NCI-H1048 (cell line): ENCODE measurements around the gene DNAAF1.
"Not testable (repeated sequence)": the region's sequence is repeated elsewhere in the genome, so short reads cannot be mapped to it uniquely, and the experiment has no call there.

Experiments
- DNase-seq: peaks from one replicate; lab custom pipeline; 2025; lab: John Stamatoyannopoulos, UW

Gene DNAAF1

GRCh38 chr16:84144859-84145639 is at the start of gene DNAAF1, which contains the start of gene HSDL1:
TSS of gene DNAAF1 (plus strand) at chr16:84145308. CDS start at chr16:84145441, 133 bp downstream.
TSS of gene HSDL1 (minus strand) at chr16:84145177. CDS start at chr16:84131321, 13,856 bp downstream.
- DNase-seq: peak; percentile 32

GRCh38 chr16:84095466-84095865 is 49.6 kb upstream of the DNAAF1 start:
- DNase-seq: no peak

GRCh38 chr16:84096447-84097005 is 48.6 kb upstream of the DNAAF1 start:
- no peak for DNase-seq

GRCh38 chr16:84098939-84099338 is 46.2 kb upstream of the DNAAF1 start:
- DNase-seq: no peak

GRCh38 chr16:84103678-84104077 is 41.4 kb upstream of the DNAAF1 start:
- DNase-seq: no peak

- no peak for DNase-seq
Measured at GRCh38 chr16:84104231-84104630, 40.9 kb upstream of the DNAAF1 start.

GRCh38 chr16:84105301-84105815 is 39.8 kb upstream of the DNAAF1 start:
- DNase-seq: no peak

- DNase-seq: no peak
Measured at GRCh38 chr16:84105948-84106740, 39.0 kb upstream of the DNAAF1 start.

GRCh38 chr16:84107921-84108320 is 37.2 kb upstream of the DNAAF1 start:
- no peak for DNase-seq

GRCh38 chr16:84109598-84110335 is 35.3 kb upstream of the DNAAF1 start:
- DNase-seq: no peak

- DNase-seq: no peak
Measured at GRCh38 chr16:84110527-84110926, 34.6 kb upstream of the DNAAF1 start.

- DNase-seq: no peak
Measured at GRCh38 chr16:84111525-84111924, 33.6 kb upstream of the DNAAF1 start.

GRCh38 chr16:84111949-84112348 is 33.2 kb upstream of the DNAAF1 start:
- not testable (repeated sequence) for DNase-seq

GRCh38 chr16:84115919-84116719 is 29.0 kb upstream of the DNAAF1 start:
- DNase-seq: no peak

GRCh38 chr16:84116720-84117493 is 28.2 kb upstream of the DNAAF1 start, which contains the start of gene MBTPS1:
TSS of gene MBTPS1 (minus strand) at chr16:84116942. CDS start at chr16:84101783, 15,159 bp downstream.
- peak; percentile 79 for DNase-seq

- DNase-seq: no peak
Measured at GRCh38 chr16:84117494-84117843, 27.6 kb upstream of the DNAAF1 start.

- DNase-seq: not testable (repeated sequence)
Measured at GRCh38 chr16:84118315-84118714, 26.8 kb upstream of the DNAAF1 start.

- no peak for DNase-seq
Measured at GRCh38 chr16:84119368-84119767, 25.7 kb upstream of the DNAAF1 start.

- DNase-seq: no peak
Measured at GRCh38 chr16:84120023-84120422, 25.1 kb upstream of the DNAAF1 start.

GRCh38 chr16:84121007-84121406 is 24.1 kb upstream of the DNAAF1 start:
- DNase-seq: no peak
